Panc1 (cell line): Measurements from ENCODE around the gene OR8D2. TPM values are rescaled to one million over a fixed set of nuclear protein-coding genes. Genes with fewer than 3 reads are reported as not detected.
A peak's percentile ranks its signal among the peaks of the same experiment; 100 is the strongest.

Experiments used
- ATAC-seq: fragments of 200-7000 bp; cut with Tn5 transposase; 2 replicates; pipeline ENCODE4 v1.9.1; 2020; ENCODE audit warnings: mild to moderate bottlenecking, moderate library complexity
- BruUV-seq: library from RNA; stranded (reverse); fragments of 400-500 nt; replicated peaks from 2 replicates; lab custom pipeline; 2021; lab: Mats Ljungman, UMichigan
- CTCF ChIA-PET: fragments of 300-600 bp; sonication (Branson Sonifier 250); formaldehyde crosslinking; loops from one replicate; lab custom pipeline; 2022; ENCODE audit warnings: antibody characterized with exemption; lab: Charles Lee
- POLR2A ChIA-PET: fragments of 300-600 bp; sonication (Branson Sonifier 250); formaldehyde crosslinking; loops from one replicate; lab custom pipeline; 2022; ENCODE audit warnings: antibody characterized with exemption; lab: Charles Lee
- DNase-seq: peaks from one replicate; pipeline ENCODE4 v3.0.0-alpha.2; 2010; ENCODE audit warnings: low read depth, low spot score
- H3K27ac ChIP-seq: 2 replicates; pipeline ENCODE4 v1.5.1; 2011; ENCODE audit warnings: mild to moderate bottlenecking, low read length, inconsistent platforms
- H3K27me3 ChIP-seq: fragments of 200-500 bp; sonication (Bioruptor generic); 2 replicates; pipeline ENCODE4 v1.6.0; 2014; ENCODE audit warnings: low read length, inconsistent platforms; ENCODE audit not compliant: control insufficient read depth, insufficient read depth
- H3K36me3 ChIP-seq: fragments of 200-500 bp; sonication (Bioruptor generic); 2 replicates; pipeline ENCODE4 v1.5.1; 2014; ENCODE audit warnings: inconsistent platforms, mild to moderate bottlenecking, low read length, moderate library complexity; ENCODE audit not compliant: control insufficient read depth, insufficient read depth
- H3K4me1 ChIP-seq: 2 replicates; pipeline ENCODE4 v1.5.1; 2011; ENCODE audit warnings: inconsistent platforms, mild to moderate bottlenecking, low read length, moderate library complexity; ENCODE audit not compliant: control insufficient read depth, insufficient read depth
- H3K4me3 ChIP-seq, 2 experiments: 2 replicates each; pipeline ENCODE4 v1.5.1; 2011 to 2012; ENCODE audit warnings: low read depth in 2 of 2, low read length in 2 of 2, mild to moderate bottlenecking in 2 of 2, inconsistent platforms in 1 of 2, moderate library complexity in 1 of 2
- H3K9me3 ChIP-seq: fragments of 200-500 bp; sonication (Bioruptor generic); 2 replicates; pipeline ENCODE4 v1.5.1; 2014; ENCODE audit warnings: low read depth, mild to moderate bottlenecking, inconsistent platforms, low read length, moderate library complexity; ENCODE audit not compliant: control insufficient read depth, insufficient read depth
- CTCF ChIP-seq: fragments of 450-650 bp; IDR thresholded peaks from 2 replicates; pipeline ENCODE4 v1.5.1; 2017; ENCODE audit warnings: mild to moderate bottlenecking
- POLR2AphosphoS5 ChIP-seq: IDR thresholded peaks from 2 replicates; pipeline ENCODE4 v1.6.1; 2012; ENCODE audit warnings: mild to moderate bottlenecking, low read depth, low read length, moderate library complexity
- SIN3A ChIP-seq: IDR thresholded peaks from 2 replicates; pipeline ENCODE4 v1.6.1; 2012; ENCODE audit warnings: low read depth, mild to moderate bottlenecking, low read length, moderate library complexity, borderline replicate concordance; ENCODE audit not compliant: insufficient read depth
- TCF7L2 ChIP-seq: IDR thresholded peaks from 2 replicates; pipeline ENCODE4 v1.6.1; 2011; ENCODE audit warnings: mild to moderate bottlenecking, low read depth, low read length, inconsistent platforms
- in situ Hi-C: cut with HindIII; loops from 2 replicates; pipeline ENCODE4 v1.10.0; 2016; ENCODE audit warnings: low sequenced_read_pairs, low pct_unique_long_range_greater_than_20kb
- intact Hi-C: fragments of 100-400 bp; cut with micrococcal nuclease; formaldehyde crosslinking; loops from one replicate; pipeline ENCODE4 v1.10.0; 2022; ENCODE audit not compliant: unreplicated experiment
- total RNA-seq: library from RNA; stranded (reverse); gene quantifications from one replicate; pipeline ENCODE4 v1.2.1, GENCODE V29; 2021; ENCODE audit not compliant: unreplicated experiment
- TF ChIP-seq, protein P1 (sequence below), 2 experiments: IDR thresholded peaks; 2 replicates each; pipeline ENCODE4 v1.6.1; 2011 to 2012; ENCODE audit warnings: low read depth in 2 of 2, control low read depth in 1 of 2, low read length in 1 of 2, mild to moderate bottlenecking in 1 of 2, moderate library complexity in 1 of 2; ENCODE audit not compliant: insufficient read depth in 1 of 2

The OR8D2 gene
- total RNA-seq, 1 experiment from 2014 or later, result not detected

GRCh38 chr11:124278261-124278660 lies 41.7 kb downstream of the OR8D2 start:
- BruUV-seq, result no TSS peak
- intact Hi-C loops, result no loop called here
- Histone ChIP-seq H3K4me3 (no peak overlapping the region), H3K27ac (no peak overlapping the region), H3K36me3 (no peaks in the 10 kb centered on the region), H3K27me3 (no peaks in the 10 kb centered on the region), H3K9me3 (no peaks in the 10 kb centered on the region), H3K4me1 (no peaks in the 10 kb centered on the region)
- TF ChIP-seq TCF7L2 (no peak), CTCF (0 out of 2 replicates have a peak, but pooled peaks have one; percentile 11)
- in situ Hi-C loops, result no loop called here
- no peak for ATAC-seq
- no peak for DNase-seq
- POLR2A ChIA-PET, result no interaction called here
- CTCF ChIA-PET, result no interaction called here

- Histone ChIP-seq H3K36me3 (no peaks in the 10 kb centered on the region), H3K4me3 (no peak overlapping the region), H3K9me3 (no peaks in the 10 kb centered on the region), H3K27ac (no peak overlapping the region), H3K4me1 (no peaks in the 10 kb centered on the region), H3K27me3 (no peaks in the 10 kb centered on the region)
- no peak for TF ChIP-seq POLR2AphosphoS5
- no peak for TF ChIP-seq CTCF
- no peak for TF ChIP-seq TCF7L2
- TF ChIP-seq, protein P1, sequence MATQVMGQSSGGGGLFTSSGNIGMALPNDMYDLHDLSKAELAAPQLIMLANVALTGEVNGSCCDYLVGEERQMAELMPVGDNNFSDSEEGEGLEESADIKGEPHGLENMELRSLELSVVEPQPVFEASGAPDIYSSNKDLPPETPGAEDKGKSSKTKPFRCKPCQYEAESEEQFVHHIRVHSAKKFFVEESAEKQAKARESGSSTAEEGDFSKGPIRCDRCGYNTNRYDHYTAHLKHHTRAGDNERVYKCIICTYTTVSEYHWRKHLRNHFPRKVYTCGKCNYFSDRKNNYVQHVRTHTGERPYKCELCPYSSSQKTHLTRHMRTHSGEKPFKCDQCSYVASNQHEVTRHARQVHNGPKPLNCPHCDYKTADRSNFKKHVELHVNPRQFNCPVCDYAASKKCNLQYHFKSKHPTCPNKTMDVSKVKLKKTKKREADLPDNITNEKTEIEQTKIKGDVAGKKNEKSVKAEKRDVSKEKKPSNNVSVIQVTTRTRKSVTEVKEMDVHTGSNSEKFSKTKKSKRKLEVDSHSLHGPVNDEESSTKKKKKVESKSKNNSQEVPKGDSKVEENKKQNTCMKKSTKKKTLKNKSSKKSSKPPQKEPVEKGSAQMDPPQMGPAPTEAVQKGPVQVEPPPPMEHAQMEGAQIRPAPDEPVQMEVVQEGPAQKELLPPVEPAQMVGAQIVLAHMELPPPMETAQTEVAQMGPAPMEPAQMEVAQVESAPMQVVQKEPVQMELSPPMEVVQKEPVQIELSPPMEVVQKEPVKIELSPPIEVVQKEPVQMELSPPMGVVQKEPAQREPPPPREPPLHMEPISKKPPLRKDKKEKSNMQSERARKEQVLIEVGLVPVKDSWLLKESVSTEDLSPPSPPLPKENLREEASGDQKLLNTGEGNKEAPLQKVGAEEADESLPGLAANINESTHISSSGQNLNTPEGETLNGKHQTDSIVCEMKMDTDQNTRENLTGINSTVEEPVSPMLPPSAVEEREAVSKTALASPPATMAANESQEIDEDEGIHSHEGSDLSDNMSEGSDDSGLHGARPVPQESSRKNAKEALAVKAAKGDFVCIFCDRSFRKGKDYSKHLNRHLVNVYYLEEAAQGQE (IDR thresholded peaks at IDR 0.05; ENCODE audit: insufficient read depth in 1 of 2, low read depth in 2 of 2, low read length in 1 of 2), result no peak
- no peak for TF ChIP-seq SIN3A
- ChIA-PET POLR2A (no interaction called here), CTCF (no interaction called here)
- no TSS peak for BruUV-seq
- no peak for ATAC-seq
- no peak for DNase-seq
- in situ Hi-C loops (no loop called here), intact Hi-C loops (no loop called here)
Measured at GRCh38 chr11:124277804-124278203, 42.2 kb downstream of the OR8D2 start.
